Osteocyte (in vitro differentiated cells): ENCODE data around the gene CDH18. TPM values are rescaled to one million over a fixed set of nuclear protein-coding genes. Genes with fewer than 3 reads are reported as not detected.
"Not testable (repeated sequence)": the region's sequence is repeated elsewhere in the genome, so short reads cannot be mapped to it uniquely, and the experiment has no call there.

ENCODE experiments used
- DNase-seq: peaks from one replicate; pipeline ENCODE4 v3.0.0; 2021; ENCODE audit warnings: mixed read lengths; ENCODE audit not compliant: unreplicated experiment; ENCODE audit errors: extremely low spot score
- H3K27ac Mint-ChIP-seq: one replicate; pipeline ENCODE4 v1.8.0; 2021; ENCODE audit warnings: mild to moderate bottlenecking, mixed read lengths; ENCODE audit not compliant: unreplicated experiment
- H3K27me3 Mint-ChIP-seq: one replicate; pipeline ENCODE4 v1.8.0; 2021; ENCODE audit warnings: mixed read lengths; ENCODE audit not compliant: unreplicated experiment
- H3K36me3 Mint-ChIP-seq: one replicate; pipeline ENCODE4 v1.8.0; 2021; ENCODE audit warnings: mixed read lengths; ENCODE audit not compliant: unreplicated experiment
- H3K4me1 Mint-ChIP-seq: one replicate; pipeline ENCODE4 v1.8.0; 2021; ENCODE audit warnings: mixed read lengths; ENCODE audit not compliant: unreplicated experiment
- H3K4me3 Mint-ChIP-seq: one replicate; pipeline ENCODE4 v1.8.0; 2021; ENCODE audit warnings: mild to moderate bottlenecking, moderate library complexity, mixed read lengths; ENCODE audit not compliant: unreplicated experiment
- H3K9me3 Mint-ChIP-seq: one replicate; pipeline ENCODE4 v1.8.0; 2021; ENCODE audit warnings: mixed read lengths; ENCODE audit not compliant: unreplicated experiment
- total RNA-seq: library from RNA; stranded (reverse); gene quantifications from 2 replicates; pipeline ENCODE4 v1.2.1, GENCODE V29; 2021
- TF ChIP-seq, protein P1 (sequence below): fragments of 200-600 bp; sonication (generic); IDR thresholded peaks from 2 replicates; pipeline ENCODE4 v1.5.0; 2021; ENCODE audit warnings: antibody characterized with exemption, mild to moderate bottlenecking, moderate library complexity

The CDH18 gene
- total RNA-seq, 1 donor from 2014 or later, result not detected

DNA sequence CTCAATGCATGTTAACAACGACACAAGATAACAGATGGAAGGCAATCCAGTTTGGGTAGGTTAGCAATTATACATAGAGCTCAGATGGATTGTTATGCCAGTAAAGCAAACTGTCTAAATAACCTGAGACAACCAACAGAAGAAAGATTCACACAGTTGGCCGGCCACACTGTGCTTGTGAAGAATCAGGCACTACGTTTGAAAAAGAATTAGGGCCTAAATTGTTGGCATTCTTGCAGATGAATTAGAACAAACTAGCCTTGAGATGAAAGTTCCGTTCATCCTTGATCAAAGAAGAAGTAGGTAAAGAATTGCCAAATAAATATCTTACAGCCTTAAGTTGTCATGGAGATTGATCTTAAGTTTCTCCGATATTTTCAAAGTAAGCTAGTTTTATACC is 210.6 kb downstream of the CDH18 start:
- Mint-ChIP-seq H3K27me3 (no peaks in the 10 kb centered on the region), H3K4me3 (no peak overlapping the region), H3K4me1 (no peaks in the 10 kb centered on the region), H3K27ac (no peak overlapping the region), H3K36me3 (no peaks in the 10 kb centered on the region), H3K9me3 (no peaks in the 10 kb centered on the region)
- TF ChIP-seq, protein P1, sequence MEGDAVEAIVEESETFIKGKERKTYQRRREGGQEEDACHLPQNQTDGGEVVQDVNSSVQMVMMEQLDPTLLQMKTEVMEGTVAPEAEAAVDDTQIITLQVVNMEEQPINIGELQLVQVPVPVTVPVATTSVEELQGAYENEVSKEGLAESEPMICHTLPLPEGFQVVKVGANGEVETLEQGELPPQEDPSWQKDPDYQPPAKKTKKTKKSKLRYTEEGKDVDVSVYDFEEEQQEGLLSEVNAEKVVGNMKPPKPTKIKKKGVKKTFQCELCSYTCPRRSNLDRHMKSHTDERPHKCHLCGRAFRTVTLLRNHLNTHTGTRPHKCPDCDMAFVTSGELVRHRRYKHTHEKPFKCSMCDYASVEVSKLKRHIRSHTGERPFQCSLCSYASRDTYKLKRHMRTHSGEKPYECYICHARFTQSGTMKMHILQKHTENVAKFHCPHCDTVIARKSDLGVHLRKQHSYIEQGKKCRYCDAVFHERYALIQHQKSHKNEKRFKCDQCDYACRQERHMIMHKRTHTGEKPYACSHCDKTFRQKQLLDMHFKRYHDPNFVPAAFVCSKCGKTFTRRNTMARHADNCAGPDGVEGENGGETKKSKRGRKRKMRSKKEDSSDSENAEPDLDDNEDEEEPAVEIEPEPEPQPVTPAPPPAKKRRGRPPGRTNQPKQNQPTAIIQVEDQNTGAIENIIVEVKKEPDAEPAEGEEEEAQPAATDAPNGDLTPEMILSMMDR, result no peak
- DNase-seq, result no peak

DNA sequence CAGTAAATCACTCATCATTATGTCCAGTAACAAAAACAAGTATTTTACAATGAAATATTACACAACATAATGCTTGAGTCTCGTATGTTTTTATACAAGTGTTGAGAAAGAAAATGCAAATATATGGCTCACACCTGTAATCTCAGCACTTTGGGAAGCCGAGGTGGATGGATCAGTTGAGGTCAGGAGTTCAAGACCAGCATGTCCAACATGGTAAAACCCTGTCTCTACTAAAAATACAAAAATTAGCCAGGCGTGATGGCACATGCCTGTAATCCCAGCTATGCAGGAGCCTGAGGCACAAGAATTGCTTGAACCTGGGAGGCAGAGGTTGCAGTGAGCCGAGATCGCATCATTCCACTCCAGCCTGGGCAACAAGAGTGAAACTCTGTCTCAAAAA is 211.1 kb downstream of the CDH18 start:
- H3K4me1 Mint-ChIP-seq, H3K27me3 Mint-ChIP-seq, H3K9me3 Mint-ChIP-seq, H3K4me3 Mint-ChIP-seq, H3K36me3 Mint-ChIP-seq, H3K27ac Mint-ChIP-seq, DNase-seq: not testable (repeated sequence)

DNA sequence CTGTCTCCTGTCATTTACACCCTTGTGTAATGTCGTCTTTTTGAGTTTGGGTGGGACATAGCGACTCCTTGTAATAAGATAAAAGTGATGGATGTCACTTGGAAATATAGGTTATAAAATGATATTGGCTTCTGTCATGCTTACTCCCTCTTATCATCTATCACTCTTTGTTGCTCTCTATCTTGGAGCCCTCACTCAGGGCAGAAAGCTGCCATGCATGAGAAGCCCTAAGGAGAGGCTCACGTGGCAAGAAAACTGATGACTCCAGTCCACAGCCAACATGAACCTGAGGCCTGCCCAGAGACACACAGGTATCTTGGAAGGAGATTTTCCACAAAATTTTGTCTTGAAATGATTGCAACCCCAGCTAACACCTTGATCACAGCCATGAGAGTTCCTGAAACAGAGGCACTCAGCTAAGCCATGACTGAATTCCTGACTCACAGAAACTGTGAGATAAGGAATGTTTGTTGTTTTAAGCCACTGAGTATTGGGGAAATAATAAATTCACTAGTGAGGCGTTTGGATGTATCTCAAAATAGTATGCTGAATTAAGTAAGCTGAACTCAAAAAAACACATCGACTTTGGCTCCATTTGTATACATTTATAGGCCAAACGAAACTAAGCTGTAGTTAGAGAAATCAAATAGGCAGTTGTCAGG is 216.7 kb downstream of the CDH18 start:
- Mint-ChIP-seq H3K27me3 (no peaks in the 10 kb centered on the region), H3K4me3 (no peak overlapping the region), H3K27ac (no peak overlapping the region), H3K4me1 (no peaks in the 10 kb centered on the region), H3K9me3 (no peaks in the 10 kb centered on the region), H3K36me3 (no peaks in the 10 kb centered on the region)
- TF ChIP-seq, protein P1, result no peak
- DNase-seq, result no peak

DNA sequence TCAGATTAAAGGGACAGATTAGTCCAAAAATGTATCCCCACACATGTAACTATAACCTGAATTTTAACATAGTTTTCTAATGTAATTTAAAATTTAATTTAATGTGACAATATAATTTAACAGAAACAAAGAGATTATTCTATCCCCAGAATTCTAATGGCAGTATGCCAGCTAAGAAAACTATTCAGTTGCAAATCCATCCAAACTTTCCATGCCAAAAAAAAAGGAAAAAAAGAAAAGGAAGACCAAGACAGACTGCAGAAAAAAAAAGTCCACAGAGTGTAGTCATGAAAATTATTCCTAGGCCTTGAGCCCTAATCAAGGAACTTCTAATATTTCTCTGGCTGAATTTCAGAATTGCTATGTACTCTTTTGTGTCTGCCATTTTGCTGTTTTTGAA is 217.6 kb downstream of the CDH18 start:
- Mint-ChIP-seq H3K4me1 (no peaks in the 10 kb centered on the region), H3K36me3 (no peaks in the 10 kb centered on the region), H3K27ac (no peak overlapping the region), H3K27me3 (no peaks in the 10 kb centered on the region), H3K4me3 (no peak overlapping the region), H3K9me3 (no peaks in the 10 kb centered on the region)
- DNase-seq, result no peak
- TF ChIP-seq, protein P1, result no peak

DNA sequence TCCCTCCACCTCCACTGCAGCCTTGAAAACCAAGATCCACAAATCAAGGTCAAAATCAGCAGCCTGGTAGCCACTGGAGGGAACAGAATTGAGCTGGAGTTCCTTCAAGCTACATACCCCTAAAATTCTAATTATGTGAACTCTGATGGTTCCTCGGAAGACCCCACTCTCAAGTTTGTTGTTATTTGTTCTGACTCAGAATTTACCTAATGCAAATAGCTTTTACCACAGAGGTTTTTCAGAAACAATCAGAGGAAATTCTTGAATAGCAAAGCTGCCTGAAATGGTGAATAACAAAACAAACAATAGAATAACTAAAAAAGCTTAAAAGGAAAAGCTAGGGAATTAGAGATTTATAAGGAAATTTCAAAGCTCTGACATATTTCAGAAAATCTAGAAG is 220.0 kb downstream of the CDH18 start:
- TF ChIP-seq, protein P1, result no peak
- no peak for DNase-seq
- H3K27ac Mint-ChIP-seq, result no peak overlapping the region
- H3K27me3 Mint-ChIP-seq, result no peaks in the 10 kb centered on the region
- no peak overlapping the region for H3K4me3 Mint-ChIP-seq
- H3K36me3 Mint-ChIP-seq, result no peaks in the 10 kb centered on the region
- H3K4me1 Mint-ChIP-seq, result no peaks in the 10 kb centered on the region
- H3K9me3 Mint-ChIP-seq, result no peaks in the 10 kb centered on the region

DNA sequence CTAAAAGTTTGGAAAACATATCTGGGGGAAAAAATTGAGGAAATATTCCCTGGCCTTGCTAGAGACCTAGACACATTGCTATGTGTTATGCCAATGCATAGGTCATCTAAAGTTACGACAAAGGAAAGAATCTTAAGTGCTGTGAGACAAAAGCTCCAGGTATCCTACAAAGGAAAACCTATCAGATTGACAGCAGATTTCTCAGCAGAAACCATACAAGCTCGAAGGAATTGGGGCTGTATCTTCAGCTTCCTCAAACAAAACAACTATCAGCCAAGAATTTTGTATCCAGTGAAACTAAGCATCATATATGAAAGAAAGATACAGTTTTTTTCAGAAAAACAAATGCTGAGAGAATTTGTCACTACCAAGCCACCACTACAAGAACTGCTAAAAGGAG is 234.4 kb downstream of the CDH18 start:
- no peak overlapping the region for H3K4me3 Mint-ChIP-seq
- DNase-seq, result no peak
- no peaks in the 10 kb centered on the region for H3K4me1 Mint-ChIP-seq
- H3K27me3 Mint-ChIP-seq, result no peaks in the 10 kb centered on the region
- TF ChIP-seq, protein P1, result no peak
- peaks cover 14% of the 10 kb centered on the region for H3K9me3 Mint-ChIP-seq
- H3K36me3 Mint-ChIP-seq, result no peaks in the 10 kb centered on the region
- no peak overlapping the region for H3K27ac Mint-ChIP-seq
